GM12801 (cell line): ENCODE measurements around the gene KYNU.

Experiments used
- CTCF ChIP-seq: IDR thresholded peaks from one replicate; pipeline ENCODE4 v1.5.1; 2011; ENCODE audit warnings: control low read depth; ENCODE audit not compliant: insufficient read length; ENCODE audit errors: extremely low read depth

Gene KYNU

DNA sequence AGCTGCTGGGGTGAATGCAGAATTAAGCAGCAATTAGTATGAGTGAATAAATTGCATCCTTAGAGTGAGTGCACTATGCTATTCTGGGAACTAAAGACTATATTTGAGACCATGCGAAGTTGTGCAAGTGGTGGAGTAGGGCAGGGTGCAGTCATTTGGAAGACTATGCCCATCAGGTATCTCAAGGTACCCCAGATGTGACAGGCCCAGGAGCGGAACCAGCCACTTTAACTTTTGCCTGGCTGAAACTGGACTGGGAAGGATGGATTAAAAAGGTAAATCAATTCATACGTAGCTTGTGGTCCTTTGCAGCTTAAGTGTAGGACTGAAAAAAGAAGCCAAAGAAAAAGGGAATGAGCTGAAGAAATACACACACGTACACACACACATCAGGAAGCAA is 1.7 kb downstream of the KYNU start:
- TF ChIP-seq CTCF = no peak

- no peak for TF ChIP-seq CTCF
Observed at GRCh38 chr2:142880279-142880678, 2.8 kb downstream of the KYNU start.

- TF ChIP-seq CTCF = no peak
Observed at GRCh38 chr2:142881619-142882018, 4.2 kb downstream of the KYNU start.

DNA sequence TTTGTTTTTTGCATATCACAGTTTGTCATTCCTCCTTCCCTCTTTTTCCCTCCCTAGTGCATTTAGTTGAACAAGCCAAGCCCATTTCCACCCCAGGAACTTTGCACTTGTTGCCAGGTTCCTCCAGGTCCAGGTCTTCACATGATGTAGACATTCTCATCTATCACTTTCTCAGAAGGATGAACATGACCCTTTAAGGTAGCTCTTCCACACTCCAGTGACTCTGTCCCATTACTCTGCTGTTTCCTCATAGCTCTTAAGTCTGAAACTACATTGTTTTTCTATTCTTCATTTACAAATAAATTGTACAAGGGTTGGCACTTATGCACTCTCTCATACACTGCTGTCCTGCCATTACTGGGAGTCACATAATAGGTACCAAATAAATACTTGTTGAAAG is 6.1 kb downstream of the KYNU start:
- TF ChIP-seq CTCF = no peak

DNA sequence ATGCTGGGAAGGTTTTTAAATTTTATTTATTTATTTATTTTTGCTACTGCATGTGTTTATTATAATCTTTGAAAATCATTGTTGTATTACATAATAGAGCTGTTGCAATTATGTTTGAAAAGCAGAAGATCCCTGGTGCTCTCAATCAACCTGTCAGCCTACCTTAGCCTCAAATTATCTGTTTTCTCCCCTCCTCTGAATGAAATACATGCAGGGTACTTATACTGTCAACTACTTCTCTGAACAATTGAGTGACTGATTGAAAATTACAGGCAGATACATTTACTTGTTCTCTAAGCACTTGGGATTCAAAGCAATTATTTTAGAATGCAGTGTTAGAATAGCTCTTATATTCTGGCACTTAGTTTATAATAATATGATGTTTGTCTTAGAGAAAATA is 8.1 kb downstream of the KYNU start:
- TF ChIP-seq CTCF = no peak

GRCh38 chr2:142892715-142893114 is 15.3 kb downstream of the KYNU start:
- no peak for TF ChIP-seq CTCF

DNA sequence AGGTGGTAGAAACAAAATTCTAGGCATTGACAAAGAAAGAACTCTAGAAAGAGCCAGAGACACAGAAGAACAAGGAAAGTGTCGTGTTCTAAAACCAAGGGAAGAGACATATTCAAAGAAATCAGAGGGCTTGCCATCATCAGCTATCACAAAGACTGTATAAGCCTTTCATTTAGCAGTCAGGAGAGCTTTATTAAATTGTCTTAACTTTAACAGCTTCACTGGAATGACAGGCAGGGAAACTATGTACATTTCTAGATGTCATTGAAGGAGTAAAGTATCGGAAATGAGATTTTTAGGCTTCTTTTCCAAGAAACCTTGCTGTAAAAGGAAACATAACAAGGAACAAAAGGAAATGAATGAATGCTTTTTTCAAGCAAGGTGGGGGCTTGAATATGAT is 15.8 kb downstream of the KYNU start:
- no peak for TF ChIP-seq CTCF

DNA sequence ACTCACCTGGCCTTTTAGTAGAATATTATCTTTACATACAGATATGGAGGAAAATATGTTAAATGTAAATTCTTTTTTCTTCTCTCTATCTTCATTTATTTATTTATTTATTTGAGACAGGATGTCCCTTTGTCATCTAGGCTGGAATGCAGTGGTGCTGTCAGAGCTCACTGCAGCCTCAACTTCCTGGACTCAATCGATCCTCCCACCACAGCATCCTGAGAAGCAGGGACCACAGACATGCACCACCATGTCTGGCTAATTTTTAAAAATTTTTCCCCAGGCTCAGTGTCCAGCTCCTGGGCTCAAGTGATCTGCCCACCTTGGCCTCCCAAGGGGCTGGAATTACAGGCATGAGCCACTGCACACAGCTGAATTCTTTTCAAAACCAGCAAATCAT is 20.3 kb downstream of the KYNU start:
- TF ChIP-seq CTCF = no peak
